Esophagus (tissue), 2 donors: ENCODE measurements around the gene GMPPA. TPM values are rescaled to one million over a fixed set of nuclear protein-coding genes. Genes with fewer than 3 reads are reported as not detected.

ENCODE experiments used
- H3K27ac ChIP-seq, 2 donors: one replicate each; pipeline ENCODE4 v1.5.1; 2013; ENCODE audit warnings: low read depth in 2 of 2, mild to moderate bottlenecking in 2 of 2, inconsistent platforms in 1 of 2, low read length in 1 of 2, moderate library complexity in 1 of 2
- H3K27me3 ChIP-seq, 2 donors: one replicate each; pipeline ENCODE4 v1.6.1; 2013; ENCODE audit warnings: low read length in 2 of 2, control low read depth in 1 of 2, mild to moderate bottlenecking in 1 of 2; ENCODE audit not compliant: insufficient read depth in 2 of 2, control insufficient read depth in 1 of 2
- H3K36me3 ChIP-seq, 2 donors: one replicate each; pipeline ENCODE4 v1.6.1; 2013; ENCODE audit warnings: low read length in 1 of 2; ENCODE audit not compliant: control insufficient read depth in 2 of 2, insufficient read depth in 2 of 2
- H3K4me1 ChIP-seq, 2 donors: one replicate each; pipeline ENCODE4 v1.6.1; 2013; ENCODE audit warnings: low read length in 1 of 2; ENCODE audit not compliant: control insufficient read depth in 2 of 2, insufficient read depth in 2 of 2
- H3K4me3 ChIP-seq, 2 donors: one replicate each; pipeline ENCODE4 v1.5.1; 2013; ENCODE audit warnings: low read length in 2 of 2, mild to moderate bottlenecking in 2 of 2, low read depth in 1 of 2, moderate library complexity in 1 of 2
- H3K9me3 ChIP-seq, 2 donors: one replicate each; pipeline ENCODE4 v1.6.1; 2013; ENCODE audit warnings: mild to moderate bottlenecking in 2 of 2, low read depth in 1 of 2, low read length in 1 of 2, moderate library complexity in 1 of 2; ENCODE audit not compliant: control insufficient read depth in 2 of 2, insufficient read depth in 1 of 2
- WGBS, 2 donors: extraction: QIAGEN DNeasy Blood & Tissue Kit; methylation state at CpG; one replicate each; pipeline ENCODE4 v1.1.7; 2013; 5-methylcytosine and 5-hydroxymethylcytosine counted together
- polyA plus RNA-seq, 2 donors: library from polyadenylated mRNA; stranded (reverse); fragments of 200-250 nt; gene quantifications; one replicate each; pipeline ENCODE4 v1.2.3, GENCODE V29; 2013
- donor health status: healthy with polysubstance abuse.
- donor health status: Bipolar disorder and iron deficiency.

GMPPA gene
- polyA plus RNA-seq, 2 donors, result 18.4 to 25.5 TPM

- Histone ChIP-seq H3K36me3 (no peaks in the 10 kb centered on the region), H3K4me1 (peaks cover 0 to 8% of the 10 kb centered on the region in 2 donors), H3K27me3 (peaks cover 0 to 8% of the 10 kb centered on the region in 2 donors), H3K9me3 (no peaks in the 10 kb centered on the region), H3K4me3 (no peak overlapping the region), H3K27ac (no peak overlapping the region)
- 62 to 72% methylated on average over 20 of the region's 20 CpGs for WGBS, 2 donors
Measured at GRCh38 chr2:219492575-219492974, 6.1 kb upstream of the GMPPA start.

GRCh38 chr2:219493086-219493485, 5.6 kb upstream of the GMPPA start:
- Histone ChIP-seq H3K27ac (no peak overlapping the region), H3K4me1 (peaks cover 0 to 10% of the 10 kb centered on the region in 2 donors), H3K27me3 (peaks cover 0 to 8% of the 10 kb centered on the region in 2 donors), H3K36me3 (no peaks in the 10 kb centered on the region), H3K4me3 (no peak overlapping the region), H3K9me3 (no peaks in the 10 kb centered on the region)
- 88 to 91% methylated on average over 5 of the region's 5 CpGs for WGBS, 2 donors

GRCh38 chr2:219494952-219495530, 3.6 kb upstream of the GMPPA start:
- Histone ChIP-seq H3K27me3 (peaks cover 0 to 8% of the 10 kb centered on the region in 2 donors), H3K4me1 (peaks cover 0 to 13% of the 10 kb centered on the region in 2 donors), H3K27ac (peak overlapping the region in 1 of 2 donors; percentile 45), H3K9me3 (no peaks in the 10 kb centered on the region), H3K4me3 (no peak overlapping the region), H3K36me3 (no peaks in the 10 kb centered on the region)
- WGBS, 2 donors, result 19 to 23% methylated on average over 10 of the region's 10 CpGs

- peaks cover 0 to 13% of the 10 kb centered on the region in 2 donors for H3K4me1 ChIP-seq
Measured at GRCh38 chr2:219495531-219496122, 3.1 kb upstream of the GMPPA start.

GRCh38 chr2:219496247-219496824, 2.4 kb upstream of the GMPPA start:
- Histone ChIP-seq H3K4me3 (no peak overlapping the region), H3K27me3 (peaks cover 0 to 8% of the 10 kb centered on the region in 2 donors), H3K36me3 (no peaks in the 10 kb centered on the region), H3K4me1 (peaks cover 0 to 13% of the 10 kb centered on the region in 2 donors), H3K27ac (peak overlapping the region in 1 of 2 donors; percentile 34), H3K9me3 (no peaks in the 10 kb centered on the region)
- 33 to 39% methylated on average over 20 of the region's 20 CpGs for WGBS, 2 donors

More at GRCh38 chr2:219495531-219496122, 3.1 kb upstream of the GMPPA start:
- no peaks in the 10 kb centered on the region for H3K9me3 ChIP-seq
- 22 to 23% methylated on average over 14 of the region's 14 CpGs for WGBS, 2 donors
- no peaks in the 10 kb centered on the region for H3K36me3 ChIP-seq
- peak overlapping the region; percentile 21 to 34 for H3K27ac ChIP-seq
- H3K27me3 ChIP-seq, result peaks cover 0 to 8% of the 10 kb centered on the region in 2 donors
- H3K4me3 ChIP-seq, result no peak overlapping the region

GRCh38 chr2:219496825-219497494, 1.7 kb upstream of the GMPPA start:
- WGBS, 2 donors, result 9 to 10% methylated on average over 60 to 61 of the region's 61 CpGs
- Histone ChIP-seq H3K4me3 (no peak overlapping the region), H3K4me1 (peaks cover 0 to 13% of the 10 kb centered on the region in 2 donors), H3K27me3 (peaks cover 0 to 8% of the 10 kb centered on the region in 2 donors), H3K9me3 (no peaks in the 10 kb centered on the region), H3K27ac (peak overlapping the region in 1 of 2 donors; percentile 24), H3K36me3 (no peaks in the 10 kb centered on the region)

GRCh38 chr2:219497495-219498279, 1.0 kb upstream of the GMPPA start:
- peaks cover 0 to 8% of the 10 kb centered on the region in 2 donors for H3K27me3 ChIP-seq
- WGBS, 2 donors, result 2 to 6% methylated on average over 43 to 59 of the region's 59 CpGs
- peaks cover 0 to 13% of the 10 kb centered on the region in 2 donors for H3K4me1 ChIP-seq
- H3K36me3 ChIP-seq, result no peaks in the 10 kb centered on the region
- H3K27ac ChIP-seq, result peak overlapping the region; percentile 92
- H3K4me3 ChIP-seq, result peak overlapping the region; percentile 67 to 77
- H3K9me3 ChIP-seq, result no peaks in the 10 kb centered on the region

- Histone ChIP-seq H3K4me1 (peaks cover 0 to 13% of the 10 kb centered on the region in 2 donors), H3K9me3 (no peaks in the 10 kb centered on the region), H3K27me3 (peaks cover 0 to 8% of the 10 kb centered on the region in 2 donors), H3K36me3 (peaks cover 0 to 5% of the 10 kb centered on the region in 2 donors), H3K4me3 (peak overlapping the region; percentile 45 to 77), H3K27ac (peak overlapping the region in 1 of 2 donors; percentile 92)
- 0 to 1% methylated on average over 3 of the region's 3 CpGs for WGBS, 2 donors
Measured at GRCh38 chr2:219499058-219499307, 292 bp downstream of the GMPPA start.

- Histone ChIP-seq H3K9me3 (no peaks in the 10 kb centered on the region), H3K4me3 (peak overlapping the region in 1 of 2 donors; percentile 77), H3K4me1 (peaks cover 0 to 13% of the 10 kb centered on the region in 2 donors), H3K27me3 (peaks cover 0 to 8% of the 10 kb centered on the region in 2 donors), H3K36me3 (peaks cover 0 to 9% of the 10 kb centered on the region in 2 donors), H3K27ac (no peak overlapping the region)
- 52 to 64% methylated on average over 1 of the region's 1 CpG for WGBS, 2 donors
Measured at GRCh38 chr2:219499555-219499954, 864 bp downstream of the GMPPA start.
